Testis (tissue), 3 donors: ENCODE data around the gene NEUROD2. TPM values are rescaled to one million over a fixed set of nuclear protein-coding genes. Genes with fewer than 3 reads are reported as not detected.

ENCODE experiments used
- DNase-seq: peaks from one replicate; pipeline ENCODE4 v3.0.0-alpha.2; 2019
- H3K27ac ChIP-seq, 2 donors: fragments of 200-600 bp; sonication (generic); one replicate each; pipeline ENCODE4 v1.5.1; 2019
- H3K27me3 ChIP-seq: fragments of 200-600 bp; sonication (generic); one replicate; pipeline ENCODE4 v1.5.1; 2019
- H3K36me3 ChIP-seq: fragments of 200-600 bp; sonication (generic); one replicate; pipeline ENCODE4 v1.5.1; 2017; ENCODE audit warnings: low read depth; ENCODE audit errors: missing control alignments
- H3K4me1 ChIP-seq: fragments of 200-600 bp; sonication (generic); one replicate; pipeline ENCODE4 v1.5.1; 2019
- H3K4me3 ChIP-seq, 2 donors: fragments of 200-600 bp; sonication (generic); one replicate each; pipeline ENCODE4 v1.5.1; 2017 to 2019
- H3K9me3 ChIP-seq: fragments of 200-600 bp; sonication (generic); one replicate; pipeline ENCODE4 v1.5.1; 2017
- POLR2A ChIP-seq: fragments of 450-650 bp; IDR thresholded peaks from one replicate; pipeline ENCODE4 v1.6.1; 2017; ENCODE audit warnings: antibody characterized with exemption, mild to moderate bottlenecking, moderate library complexity
- WGBS, 2 donors: methylation state at CpG; one replicate each; pipeline ENCODE4 v1.1.5; 2018; 5-methylcytosine and 5-hydroxymethylcytosine counted together
- intact Hi-C: fragments of 100-400 bp; cut with DNase I; formaldehyde crosslinking; loops from one replicate; pipeline ENCODE4 v1.15.1; 2023; ENCODE audit warnings: low total_unique reads
- polyA plus RNA-seq: library from polyadenylated mRNA; stranded (reverse); fragments of 350-450 nt; fragmentation: Illumina TruSeq; extraction: RNeasy Lipid Tissue Mini Kit (QIAGEN cat#74804); gene quantifications from one replicate; pipeline ENCODE4 v1.2.3, GENCODE V29; 2014; ENCODE audit warnings: low read depth, low replicate concordance; ENCODE audit not compliant: insufficient read depth
- total RNA-seq, 2 donors: library from RNA; depleted of rRNA; stranded (reverse); fragments of >200 nt; gene quantifications; one replicate each; pipeline ENCODE4 v1.2.3, GENCODE V29; 2016
- TF ChIP-seq, protein P1 (sequence below), 3 experiments: fragments of 450-650 bp in 2 of 3; fragments of 200-600 bp in 1 of 3; sonication (generic) in 1 of 3; IDR thresholded peaks; one replicate each; pipeline ENCODE4 v1.5.1; 2016 to 2019; ENCODE audit warnings: antibody characterized with exemption in 3 of 3, mild to moderate bottlenecking in 2 of 3, moderate library complexity in 1 of 3

NEUROD2 gene
- total and polyA plus RNA-seq, 3 donors from 2014 or later: 0.19 TPM; not detected in 2

DNA sequence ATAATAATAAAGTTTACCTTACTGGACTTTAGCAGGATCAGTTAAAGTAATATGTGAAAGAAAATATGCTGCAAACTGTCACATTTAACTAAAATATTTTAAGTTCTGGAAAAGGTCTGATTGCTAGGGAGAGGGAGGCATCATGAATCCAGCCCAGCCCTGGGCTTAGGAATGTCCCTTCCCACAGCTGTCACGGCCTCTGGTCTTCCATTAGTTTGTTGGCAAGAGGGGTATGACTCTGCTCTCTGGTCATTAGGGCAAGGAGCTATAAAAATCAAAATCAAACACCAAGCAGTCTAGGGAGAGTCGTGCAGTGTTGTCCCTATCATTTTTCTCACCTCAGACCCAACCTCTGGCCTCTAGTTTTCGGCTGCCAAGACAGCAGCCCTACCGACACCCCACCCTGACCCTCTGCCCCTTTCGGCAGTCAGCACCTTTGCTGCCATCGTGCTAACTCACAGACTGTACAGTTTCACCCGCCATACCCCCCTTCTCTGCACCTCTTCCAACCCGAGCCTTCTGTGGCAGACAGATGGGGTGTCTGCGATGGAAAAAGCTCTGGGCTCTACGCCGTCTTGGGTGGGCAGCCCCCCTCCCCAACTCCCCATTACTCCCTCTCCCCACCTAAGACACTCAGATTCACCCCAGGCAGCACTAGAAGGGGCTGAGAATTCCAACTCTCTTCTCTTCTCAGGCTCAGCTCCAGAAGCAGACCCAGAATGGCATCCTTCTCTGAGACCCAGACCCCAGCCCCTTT lies 41.4 kb downstream of the NEUROD2 start:
- WGBS, 2 donors: 89 to 92% methylated on average over 11 of the region's 11 CpGs
- Histone ChIP-seq H3K27me3 (no peaks in the 10 kb centered on the region), H3K4me3 (no peak overlapping the region), H3K9me3 (no peaks in the 10 kb centered on the region), H3K36me3 (no peaks in the 10 kb centered on the region), H3K4me1 (no peaks in the 10 kb centered on the region), H3K27ac (no peak overlapping the region)
- intact Hi-C loops: no loop called here
- no peak for DNase-seq
- TF ChIP-seq, protein P1, sequence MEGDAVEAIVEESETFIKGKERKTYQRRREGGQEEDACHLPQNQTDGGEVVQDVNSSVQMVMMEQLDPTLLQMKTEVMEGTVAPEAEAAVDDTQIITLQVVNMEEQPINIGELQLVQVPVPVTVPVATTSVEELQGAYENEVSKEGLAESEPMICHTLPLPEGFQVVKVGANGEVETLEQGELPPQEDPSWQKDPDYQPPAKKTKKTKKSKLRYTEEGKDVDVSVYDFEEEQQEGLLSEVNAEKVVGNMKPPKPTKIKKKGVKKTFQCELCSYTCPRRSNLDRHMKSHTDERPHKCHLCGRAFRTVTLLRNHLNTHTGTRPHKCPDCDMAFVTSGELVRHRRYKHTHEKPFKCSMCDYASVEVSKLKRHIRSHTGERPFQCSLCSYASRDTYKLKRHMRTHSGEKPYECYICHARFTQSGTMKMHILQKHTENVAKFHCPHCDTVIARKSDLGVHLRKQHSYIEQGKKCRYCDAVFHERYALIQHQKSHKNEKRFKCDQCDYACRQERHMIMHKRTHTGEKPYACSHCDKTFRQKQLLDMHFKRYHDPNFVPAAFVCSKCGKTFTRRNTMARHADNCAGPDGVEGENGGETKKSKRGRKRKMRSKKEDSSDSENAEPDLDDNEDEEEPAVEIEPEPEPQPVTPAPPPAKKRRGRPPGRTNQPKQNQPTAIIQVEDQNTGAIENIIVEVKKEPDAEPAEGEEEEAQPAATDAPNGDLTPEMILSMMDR (IDR thresholded peaks at IDR 0.05): no peak
- no peak for TF ChIP-seq POLR2A

DNA sequence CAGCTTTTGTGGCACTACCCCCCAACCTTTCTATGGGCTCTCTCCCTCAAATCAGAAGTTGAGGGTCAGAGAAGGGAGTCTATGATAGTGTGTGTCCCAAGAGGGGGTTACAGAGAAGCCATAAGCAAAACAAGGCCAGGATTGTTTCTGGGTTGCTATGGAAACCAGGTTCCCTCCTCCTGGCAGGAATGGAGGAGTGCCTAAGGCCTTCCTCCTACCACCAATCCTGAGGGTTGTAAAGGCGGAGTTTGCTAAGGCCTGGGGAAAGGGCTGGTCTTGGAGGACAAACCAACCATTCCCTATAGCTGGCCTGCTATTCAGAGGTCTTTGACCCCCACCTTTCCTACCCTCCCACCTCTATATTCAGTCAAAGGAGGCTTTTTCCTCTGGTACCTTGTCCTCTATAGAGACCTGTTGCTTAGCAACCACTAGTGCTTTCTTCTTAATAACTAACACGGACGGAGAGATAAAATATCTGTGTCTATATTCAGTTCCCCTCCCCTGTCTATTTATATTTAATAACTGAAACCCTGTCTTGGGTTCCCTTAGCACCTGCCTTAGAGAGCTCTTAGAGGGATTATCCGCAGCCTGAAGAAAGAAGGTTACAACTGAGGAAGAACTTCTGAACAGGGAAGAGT lies 43.4 kb downstream of the NEUROD2 start:
- Histone ChIP-seq H3K4me1 (no peaks in the 10 kb centered on the region), H3K27ac (no peak overlapping the region), H3K36me3 (no peaks in the 10 kb centered on the region), H3K9me3 (no peaks in the 10 kb centered on the region), H3K27me3 (no peaks in the 10 kb centered on the region), H3K4me3 (no peak overlapping the region)
- WGBS, 2 donors: 74 to 80% methylated on average over 4 of the region's 4 CpGs
- intact Hi-C loops: no loop called here
- no peak for DNase-seq
- TF ChIP-seq, protein P1 (IDR thresholded peaks at IDR 0.05): no peak
- TF ChIP-seq POLR2A: no peak

DNA sequence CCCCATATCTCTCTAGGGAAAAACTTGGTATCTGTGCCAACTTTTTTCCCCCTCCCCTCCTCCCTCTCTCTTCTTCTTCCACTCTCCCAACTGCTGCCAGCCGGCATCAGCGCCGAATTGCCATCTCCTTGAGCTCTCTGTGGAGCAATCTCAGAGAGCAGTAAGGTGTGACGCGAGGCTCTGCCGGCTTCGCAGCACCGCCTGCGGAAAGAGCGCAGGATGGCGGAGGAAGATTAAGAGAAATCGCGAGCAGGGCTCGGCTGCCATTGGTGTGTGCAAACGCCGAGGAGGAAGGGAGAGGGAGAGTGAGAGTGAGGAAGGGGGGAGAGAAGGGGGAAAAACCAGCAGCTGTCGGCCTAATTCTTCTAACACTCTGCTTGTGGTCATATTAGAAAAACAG lies 44.2 kb downstream of the NEUROD2 start:
- Histone ChIP-seq H3K27ac (no peak overlapping the region), H3K36me3 (no peaks in the 10 kb centered on the region)
- 44 to 45% methylated on average over 17 of the region's 17 CpGs for WGBS, 2 donors

GRCh38 chr17:39562976-39563375 lies 44.7 kb downstream of the NEUROD2 start:
- H3K4me1 ChIP-seq: no peaks in the 10 kb centered on the region
- no peak overlapping the region for H3K4me3 ChIP-seq
- WGBS, 2 donors: 73 to 82% methylated on average over 7 of the region's 7 CpGs
- intact Hi-C loops: no loop called here
- TF ChIP-seq POLR2A: no peak
- TF ChIP-seq, protein P1 (IDR thresholded peaks at IDR 0.05): no peak
- no peak for DNase-seq
- H3K27me3 ChIP-seq: no peaks in the 10 kb centered on the region
- H3K36me3 ChIP-seq: no peaks in the 10 kb centered on the region
- no peak overlapping the region for H3K27ac ChIP-seq
- H3K9me3 ChIP-seq: no peaks in the 10 kb centered on the region

More for the DNA sequence above, 44.2 kb downstream of the NEUROD2 start:
- Histone ChIP-seq H3K27me3 (no peaks in the 10 kb centered on the region), H3K4me1 (no peaks in the 10 kb centered on the region), H3K9me3 (no peaks in the 10 kb centered on the region), H3K4me3 (peak overlapping the region in 1 of 2 donors; percentile 0)
- intact Hi-C loops: no loop called here
- peak; percentile 17 for DNase-seq
- TF ChIP-seq, protein P1 (IDR thresholded peaks at IDR 0.05): no peak
- TF ChIP-seq POLR2A: no peak
